ENCODE data around the gene ABO. TPM values are rescaled to one million over a fixed set of nuclear protein-coding genes. Genes with fewer than 3 reads are reported as not detected.

The ABO gene
- total and polyA plus RNA-seq, 2 donors (not counting 3 experiments of a cell fraction or from before 2014, with no cell fraction given), result not detected

- Histone ChIP-seq H3K4me1 (ENCODE audit: control insufficient read depth, extremely low read depth, insufficient read depth, low read length) (no peaks in the 10 kb centered on the region), H3K4me2 (ENCODE audit: insufficient read depth, low read length) (no peak overlapping the region), H3K27me3 (ENCODE audit: control insufficient read depth in 2 of 2, insufficient read depth in 2 of 2, low read length in 2 of 2) (peaks cover 5 to 28% of the 10 kb centered on the region in 2 experiments), H3K9ac (replicated peaks; ENCODE audit: extremely low read depth, insufficient read depth, low read length) (no peak overlapping the region), H4K20me1 (replicated peaks; ENCODE audit: control insufficient read depth, extremely low read depth, insufficient read depth, low read length) (no peaks in the 10 kb centered on the region), H3K9me1 (replicated peaks; ENCODE audit: control insufficient read depth, extremely low read depth, insufficient read depth, low read length) (no peaks in the 10 kb centered on the region), H2AFZ (ENCODE audit: low read depth, low read length) (no peak overlapping the region), H3K4me3 (replicated peaks in 1 of 3; ENCODE audit: insufficient read depth in 1 of 3, low read depth in 1 of 3, low read length in 3 of 3) (no peak overlapping the region), H3K36me3 (ENCODE audit: control insufficient read depth in 2 of 2, extremely low read depth in 1 of 2, insufficient read depth in 2 of 2, low read length in 2 of 2) (no peaks in the 10 kb centered on the region), H3K9me3 (replicated peaks; ENCODE audit: control insufficient read depth, insufficient read depth, low read length) (no peaks in the 10 kb centered on the region), H3K27ac (ENCODE audit: insufficient read depth, low read depth, low read length) (no peak overlapping the region), H3K79me2 (ENCODE audit: control insufficient read depth, insufficient read depth, low read length) (no peaks in the 10 kb centered on the region)
- dilution Hi-C loops (cut with MboI; ENCODE audit: extremely low pct_ligation_motif_present, low sequenced_read_pairs) (no loop called here), intact Hi-C loops (cut with micrococcal nuclease) (no loop called here)
- ChIA-PET POLR2A (no interaction called here), CTCF (no interaction called here)
- DNase-seq (ENCODE audit: low read depth, low spot score) (no peak), FAIRE-seq (no peak)
- TF ChIP-seq FOS (IDR thresholded peaks at IDR 0.05; ENCODE audit: borderline replicate concordance, insufficient read depth, low read length) (no peak), EZH2 (IDR thresholded peaks at IDR 0.05; ENCODE audit: borderline replicate concordance, low read depth, low read length, severe bottlenecking) (no peak), GATA2 (IDR thresholded peaks at IDR 0.05; ENCODE audit: insufficient read depth, insufficient read length, low read depth, low read length) (no peak), JUN (IDR thresholded peaks at IDR 0.05; ENCODE audit: borderline replicate concordance, insufficient read depth, insufficient read length, low read depth) (no peak), CTCF (IDR thresholded peaks at IDR 0.05; ENCODE audit: extremely low read depth in 1 of 2, insufficient read depth in 1 of 2, low read depth in 1 of 2, low read length in 2 of 2) (no peak), POLR2AphosphoS5 (IDR thresholded peaks at IDR 0.05; ENCODE audit: insufficient read depth, low read depth, low read length) (no peak), MYC (IDR thresholded peaks at IDR 0.05; ENCODE audit: low read depth, low read length) (no peak), POLR2A (IDR thresholded peaks at IDR 0.05; ENCODE audit: low read depth, low read length) (no peak)
- TF ChIP-seq, protein P1, sequence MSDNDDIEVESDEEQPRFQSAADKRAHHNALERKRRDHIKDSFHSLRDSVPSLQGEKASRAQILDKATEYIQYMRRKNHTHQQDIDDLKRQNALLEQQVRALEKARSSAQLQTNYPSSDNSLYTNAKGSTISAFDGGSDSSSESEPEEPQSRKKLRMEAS (IDR thresholded peaks at IDR 0.05; ENCODE audit: insufficient read depth, insufficient read length), result no peak
- no TSS peak for BruUV-seq (replicated peaks)
Measured at GRCh38 chr9:133268335-133269056, 6.5 kb downstream of the ABO start.

Measured in endothelial cell of umbilical vein (primary cell).